SH-SY5Y (cell line): Measurements from ENCODE around the gene CNBD2.

Source experiments
- GATA2 ChIP-seq: IDR thresholded peaks from 2 replicates; pipeline ENCODE4 v1.6.1; 2011; ENCODE audit warnings: mild to moderate bottlenecking, low read depth, low read length
- GATA3 ChIP-seq: IDR thresholded peaks from 2 replicates; pipeline ENCODE4 v1.6.1; 2011; ENCODE audit warnings: low read depth, mild to moderate bottlenecking, low read length, moderate library complexity

GRCh38 chr20:36063916-36064657 is 95.7 kb downstream of the CNBD2 start:
- TF ChIP-seq GATA2 (no peak), GATA3 (no peak)
